ENCODE results near the gene C1QTNF12.

C1QTNF12 gene

GRCh38 chr1:1210726-1211540, 35.6 kb downstream of the C1QTNF12 start:
- DNase-seq, result no peak

GRCh38 chr1:1208713-1209433, 37.6 kb downstream of the C1QTNF12 start:
- DNase-seq, result no peak

GRCh38 chr1:1207571-1207892, 39.0 kb downstream of the C1QTNF12 start:
- DNase-seq, result no peak

DNA sequence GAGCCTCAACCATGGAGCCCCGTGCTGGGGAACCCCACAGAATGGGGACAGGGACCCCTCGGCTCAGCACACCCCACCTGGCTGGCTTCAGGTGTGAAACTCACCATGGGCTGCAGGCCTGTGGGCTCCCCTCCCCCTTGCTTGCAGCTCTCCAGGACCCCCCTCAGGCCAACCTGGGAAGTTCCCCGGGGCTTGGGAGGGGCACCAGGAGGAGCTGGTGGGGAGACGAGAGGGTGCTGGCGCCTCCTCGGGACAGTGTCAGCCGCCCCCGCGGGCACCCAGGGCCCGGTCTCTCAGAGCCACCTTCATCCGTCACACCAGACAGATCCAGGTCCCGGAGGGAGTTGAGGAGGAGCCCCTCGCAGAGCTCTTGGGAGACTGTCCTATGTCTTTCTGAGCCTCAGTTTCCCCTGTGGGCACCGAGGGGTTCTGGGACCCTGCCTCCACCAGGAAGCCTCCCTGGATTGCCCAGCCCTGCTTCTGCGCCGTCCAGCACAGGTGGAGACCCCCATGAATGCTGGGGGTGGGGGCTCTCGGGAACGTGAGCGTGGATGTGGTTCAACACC, 39.5 kb downstream of the C1QTNF12 start:
- no peak for DNase-seq

GRCh38 chr1:1206376-1206965, 40.1 kb downstream of the C1QTNF12 start, which contains the start of gene TNFRSF18:
Gene TNFRSF18, minus strand, starts transcription at chr1:1206592. Its CDS starts 21 bp downstream, at chr1:1206571.
- DNase-seq, result no peak

DNA sequence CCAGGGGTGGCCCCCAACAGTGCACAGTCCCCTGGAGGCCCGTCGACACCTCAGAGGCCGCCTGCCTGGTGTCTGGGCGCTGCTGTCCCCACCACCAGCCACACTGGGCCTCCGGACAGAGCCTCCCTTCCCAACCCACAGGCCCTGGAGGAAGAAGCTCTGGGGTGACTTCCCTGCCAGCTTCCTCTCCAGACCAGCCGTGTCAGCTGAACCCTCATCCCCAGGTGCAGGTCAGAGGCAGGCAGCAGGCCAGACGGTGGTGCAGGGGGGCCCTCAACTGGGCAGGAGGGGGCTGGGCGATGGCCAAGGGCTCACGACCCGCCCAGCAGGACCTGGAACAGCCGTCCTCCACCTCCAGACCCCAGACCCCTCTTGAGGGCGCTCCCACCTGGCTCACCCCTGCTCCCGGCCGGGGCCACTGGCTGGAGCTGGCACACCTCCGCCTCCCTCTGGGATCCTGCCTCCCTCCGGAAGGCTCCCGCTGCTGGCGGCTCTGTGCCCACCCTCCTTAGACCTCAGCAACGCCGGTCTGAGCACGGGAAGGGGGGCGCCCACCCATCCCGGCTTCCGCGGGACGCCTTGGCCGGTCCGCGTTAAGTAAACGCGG, 40.6 kb downstream of the C1QTNF12 start:
- no peak for DNase-seq

DNA sequence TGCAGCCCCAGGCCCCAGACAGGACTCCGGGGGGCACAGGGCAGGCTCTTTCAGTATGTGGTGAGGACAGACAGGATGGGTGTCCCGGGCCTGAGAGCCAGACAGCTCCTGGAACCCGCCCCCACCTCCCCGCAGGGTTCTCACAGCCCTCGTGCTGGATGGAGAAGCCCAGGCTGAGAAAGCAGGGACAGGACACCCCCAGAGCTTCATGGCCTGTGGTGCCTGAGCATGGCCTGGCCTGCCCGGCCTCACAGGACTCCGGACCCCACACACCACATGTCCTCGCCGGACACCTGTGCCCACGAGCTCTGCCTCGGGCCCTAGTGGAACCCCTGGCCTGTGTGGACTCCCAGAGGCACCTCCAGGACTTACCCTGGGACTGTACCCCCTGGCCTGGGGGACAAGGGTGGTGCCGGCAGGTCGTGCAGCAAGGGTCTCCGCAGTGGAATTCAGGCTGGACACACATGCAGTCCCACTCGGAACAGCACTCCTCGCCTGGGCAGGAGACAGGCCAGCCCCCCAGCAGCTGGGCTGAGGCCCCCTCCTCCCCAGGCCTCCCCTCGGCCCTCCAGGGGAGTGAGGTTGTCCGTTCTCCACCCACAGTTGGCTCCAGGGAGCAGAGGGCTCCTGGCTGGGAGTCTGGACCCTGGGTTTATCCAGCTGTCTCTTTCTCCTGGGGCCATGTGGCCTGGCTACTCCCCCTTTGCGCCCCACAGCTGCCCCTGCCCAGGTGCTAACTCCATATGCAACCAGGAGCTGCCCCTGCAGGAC, 41.3 kb downstream of the C1QTNF12 start:
- DNase-seq, result no peak

DNA sequence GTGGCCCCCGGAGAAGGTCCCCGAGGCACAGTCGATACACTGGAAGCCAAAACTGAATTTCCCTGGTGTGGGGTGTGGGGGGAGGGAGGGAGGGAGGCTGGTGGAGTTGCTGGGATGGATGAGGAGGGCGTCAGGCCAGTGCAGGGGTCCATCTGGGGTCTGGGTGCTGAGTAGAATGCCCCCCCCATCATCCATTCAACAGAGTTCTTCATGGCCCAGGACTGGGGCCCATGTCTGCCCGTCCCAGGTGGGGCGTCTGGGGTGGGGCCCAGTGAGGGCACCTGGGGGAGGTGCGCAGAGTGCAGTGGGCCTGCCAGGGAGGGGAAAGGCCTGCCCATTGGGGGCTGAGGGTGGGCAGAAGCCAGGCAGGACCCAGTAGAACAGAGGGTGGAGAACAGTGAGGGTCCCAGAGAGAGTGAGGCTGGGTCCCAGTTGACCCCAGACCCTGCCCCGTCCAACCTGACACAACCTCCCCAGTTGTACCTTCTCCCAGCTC, 42.0 kb downstream of the C1QTNF12 start:
- DNase-seq, result no peak

GRCh38 chr1:1203561-1204424, 42.7 kb downstream of the C1QTNF12 start:
- no peak for DNase-seq

- no peak for DNase-seq
These were observed 43.5 kb downstream of the C1QTNF12 start for GRCh38 chr1:1202831-1203560.

DNA sequence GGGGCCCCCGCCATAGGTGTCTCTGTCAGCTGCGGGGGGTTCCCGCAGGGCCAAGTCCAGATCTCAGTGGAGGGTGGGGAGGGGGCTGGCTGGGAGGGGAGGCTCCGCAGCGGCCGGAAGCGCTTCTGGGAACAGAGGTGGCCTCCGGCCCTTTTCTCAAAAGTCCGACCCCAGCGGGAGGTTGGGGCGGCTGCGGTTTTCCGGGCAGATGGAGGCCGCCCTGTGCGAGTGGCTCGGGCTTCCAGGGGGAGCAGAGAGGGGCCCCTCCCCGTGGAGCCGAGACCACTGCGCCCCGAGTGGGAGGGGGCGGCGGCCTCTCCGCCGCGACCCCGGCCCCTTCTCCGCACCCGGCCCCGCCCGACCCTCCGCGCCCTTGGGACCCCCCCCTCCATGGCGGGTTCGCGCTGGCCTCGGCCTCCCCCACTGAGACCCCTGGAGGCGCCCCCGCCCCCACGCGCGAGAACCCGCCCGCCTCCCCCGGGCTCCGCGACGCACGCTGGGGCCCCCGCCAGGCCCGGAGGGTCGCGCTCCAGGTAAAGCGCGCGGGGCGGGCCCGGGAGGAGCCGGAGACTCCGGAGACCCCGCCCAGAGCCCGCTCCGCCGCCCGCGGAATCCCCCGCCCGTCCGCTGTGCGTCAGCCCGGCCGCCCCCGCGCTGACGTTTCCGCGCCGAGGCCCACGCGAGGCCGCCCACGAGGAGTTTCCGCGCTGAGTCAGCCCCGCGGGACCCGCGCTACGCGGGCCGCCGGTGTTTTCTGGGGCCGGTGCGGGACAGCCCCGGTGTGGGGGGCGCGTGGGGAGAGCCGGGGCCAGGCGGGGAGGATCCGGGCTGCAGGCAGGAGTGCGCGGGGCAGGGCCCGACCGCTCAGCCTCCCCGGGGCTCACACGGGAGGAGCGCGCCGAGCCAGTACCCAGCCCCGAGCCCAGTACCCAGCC, 45.4 kb downstream of the C1QTNF12 start:
- peak; percentile 80 for DNase-seq

GRCh38 chr1:1199961-1200875, 46.3 kb downstream of the C1QTNF12 start:
- no peak for DNase-seq

GRCh38 chr1:1199141-1199960, 47.2 kb downstream of the C1QTNF12 start:
- DNase-seq, result no peak

GRCh38 chr1:1198423-1199140, 47.9 kb downstream of the C1QTNF12 start:
- no peak for DNase-seq

GRCh38 chr1:1197551-1198422, 48.7 kb downstream of the C1QTNF12 start:
- no peak for DNase-seq

DNA sequence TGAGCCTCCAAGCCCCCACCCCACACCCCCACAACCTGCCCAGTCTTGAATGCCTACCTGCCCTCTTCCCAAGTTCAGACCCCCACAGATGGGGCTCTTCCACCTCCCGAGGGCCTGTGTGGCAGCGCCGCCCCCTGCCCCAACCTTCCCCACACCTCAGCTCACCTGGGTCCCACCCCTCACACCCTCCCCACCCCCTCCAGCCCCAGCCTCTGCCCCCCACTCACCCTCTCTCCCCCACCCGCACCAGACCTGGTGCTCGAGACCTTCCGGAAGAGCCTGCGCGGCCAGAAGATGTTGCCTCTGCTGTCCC, 49.4 kb downstream of the C1QTNF12 start:
- DNase-seq, result no peak

Data from effector CD8-positive, alpha-beta T cell (primary cell).